Natural killer cell (primary cell): Measurements from ENCODE around the gene HUNK. TPM values are rescaled to one million over a fixed set of nuclear protein-coding genes. Genes with fewer than 3 reads are reported as not detected.

ENCODE experiments used
- ATAC-seq, 3 donors: fragments of 150-1000 bp in 2 of 3; fragments of 200-7000 bp in 1 of 3; cut with Tn5 transposase; 1 replicate in 1 of 3; 2 replicates in 2 of 3; pipeline ENCODE4 v1.10.0; 2021; ENCODE audit warnings: mild to moderate bottlenecking in 2 of 3, moderate library complexity in 2 of 3
- DNase-seq, 2 donors: peaks; one replicate each; pipeline versions ENCODE4 v3.0.0 to v3.0.0-alpha.2; 2013 to 2021; ENCODE audit warnings: mixed read lengths in 1 of 2
- H3K27ac ChIP-seq: one replicate; pipeline ENCODE4 v1.5.1; 2013; ENCODE audit warnings: mild to moderate bottlenecking, low read length
- H3K27me3 ChIP-seq: one replicate; pipeline ENCODE4 v1.6.1; 2013; ENCODE audit warnings: low read length; ENCODE audit not compliant: control insufficient read depth, insufficient read depth
- H3K36me3 ChIP-seq: one replicate; pipeline ENCODE4 v1.6.1; 2013; ENCODE audit warnings: low read length; ENCODE audit not compliant: control insufficient read depth, insufficient read depth
- H3K4me1 ChIP-seq: one replicate; pipeline ENCODE4 v1.6.1; 2013; ENCODE audit warnings: low read length; ENCODE audit not compliant: control insufficient read depth, insufficient read depth
- H3K4me3 ChIP-seq: one replicate; pipeline ENCODE4 v1.5.1; 2013; ENCODE audit warnings: low read length
- H3K9me3 ChIP-seq: one replicate; pipeline ENCODE4 v1.6.1; 2013; ENCODE audit warnings: low read length; ENCODE audit not compliant: control insufficient read depth, insufficient read depth
- H3K27ac Mint-ChIP-seq, 2 donors: one replicate each; pipeline ENCODE4 v1.8.0; 2022; ENCODE audit warnings: mild to moderate bottlenecking in 2 of 2, mixed read lengths in 2 of 2, moderate library complexity in 1 of 2
- H3K27me3 Mint-ChIP-seq, 2 donors: one replicate each; pipeline ENCODE4 v1.8.0; 2022; ENCODE audit warnings: low read depth in 2 of 2, mixed read lengths in 2 of 2
- H3K36me3 Mint-ChIP-seq: one replicate; pipeline ENCODE4 v1.8.0; 2022; ENCODE audit warnings: mixed read lengths
- H3K4me1 Mint-ChIP-seq, 2 donors: one replicate each; pipeline ENCODE4 v1.8.0; 2022; ENCODE audit warnings: mixed read lengths in 2 of 2
- H3K4me3 Mint-ChIP-seq: one replicate; pipeline ENCODE4 v1.8.0; 2022; ENCODE audit warnings: mild to moderate bottlenecking, moderate library complexity, mixed read lengths
- H3K9me3 Mint-ChIP-seq, 2 donors: one replicate each; pipeline ENCODE4 v1.8.0; 2022; ENCODE audit warnings: mixed read lengths in 2 of 2
- WGBS: methylation state at CpG from one replicate; pipeline ENCODE4 v1.1.7; 2013; ENCODE audit warnings: missing lambda C conversion rate; ENCODE audit not compliant: insufficient coverage; 5-methylcytosine and 5-hydroxymethylcytosine counted together
- intact Hi-C: fragments of 100-400 bp; cut with micrococcal nuclease; formaldehyde crosslinking; loops from one replicate; pipeline ENCODE4 v1.14.2; 2022
- total RNA-seq, 4 donors: library from RNA; stranded (reverse); fragments of 120-200 nt in 1 of 4; gene quantifications; one replicate each; pipeline versions ENCODE4 v1.2.3 to v1.2.4, GENCODE V29; 2013 to 2022
- TF ChIP-seq, protein P1 (sequence below): fragments of 200-600 bp; IDR thresholded peaks from one replicate; pipeline ENCODE4 v1.8.0; 2022; ENCODE audit warnings: antibody characterized with exemption

HUNK gene
- total RNA-seq, 3 donors from 2014 or later (not counting 1 experiment from before 2014, with no cell fraction given) = not detected

DNA sequence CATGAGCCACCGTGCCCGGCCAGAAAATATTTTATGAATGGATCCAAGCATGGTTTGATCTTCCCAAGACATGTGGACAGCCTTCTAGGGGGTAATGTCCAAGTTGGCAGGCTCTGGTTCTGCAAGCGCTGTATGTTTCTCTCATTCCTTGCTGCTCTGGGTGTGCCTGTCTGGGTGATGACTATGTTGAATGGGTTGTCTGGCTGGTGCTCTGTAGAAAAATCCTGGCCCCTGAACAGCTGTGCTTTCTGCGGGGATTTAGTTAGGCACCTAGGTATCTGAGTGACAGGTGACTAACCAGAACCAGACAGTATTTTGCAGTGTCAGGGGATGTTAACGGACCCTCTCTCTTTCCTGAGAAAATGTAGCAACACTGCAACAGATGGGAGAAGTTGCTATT lies 14.1 kb downstream of the HUNK start:
- Mint-ChIP-seq H3K27ac (no peak overlapping the region), H3K9me3 (no peaks in the 10 kb centered on the region), H3K4me3 (no peak overlapping the region), H3K27me3 (peaks cover 3 to 7% of the 10 kb centered on the region in 2 donors), H3K4me1 (no peaks in the 10 kb centered on the region), H3K36me3 (no peaks in the 10 kb centered on the region)
- DNase-seq = no peak
- Histone ChIP-seq H3K36me3 (no peaks in the 10 kb centered on the region), H3K27ac (no peak overlapping the region), H3K27me3 (no peaks in the 10 kb centered on the region), H3K4me3 (no peak overlapping the region), H3K4me1 (no peaks in the 10 kb centered on the region), H3K9me3 (no peaks in the 10 kb centered on the region)
- TF ChIP-seq, protein P1, sequence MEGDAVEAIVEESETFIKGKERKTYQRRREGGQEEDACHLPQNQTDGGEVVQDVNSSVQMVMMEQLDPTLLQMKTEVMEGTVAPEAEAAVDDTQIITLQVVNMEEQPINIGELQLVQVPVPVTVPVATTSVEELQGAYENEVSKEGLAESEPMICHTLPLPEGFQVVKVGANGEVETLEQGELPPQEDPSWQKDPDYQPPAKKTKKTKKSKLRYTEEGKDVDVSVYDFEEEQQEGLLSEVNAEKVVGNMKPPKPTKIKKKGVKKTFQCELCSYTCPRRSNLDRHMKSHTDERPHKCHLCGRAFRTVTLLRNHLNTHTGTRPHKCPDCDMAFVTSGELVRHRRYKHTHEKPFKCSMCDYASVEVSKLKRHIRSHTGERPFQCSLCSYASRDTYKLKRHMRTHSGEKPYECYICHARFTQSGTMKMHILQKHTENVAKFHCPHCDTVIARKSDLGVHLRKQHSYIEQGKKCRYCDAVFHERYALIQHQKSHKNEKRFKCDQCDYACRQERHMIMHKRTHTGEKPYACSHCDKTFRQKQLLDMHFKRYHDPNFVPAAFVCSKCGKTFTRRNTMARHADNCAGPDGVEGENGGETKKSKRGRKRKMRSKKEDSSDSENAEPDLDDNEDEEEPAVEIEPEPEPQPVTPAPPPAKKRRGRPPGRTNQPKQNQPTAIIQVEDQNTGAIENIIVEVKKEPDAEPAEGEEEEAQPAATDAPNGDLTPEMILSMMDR = no peak
- intact Hi-C loops = no loop called here
- WGBS = 95% methylated on average over 5 of the region's 5 CpGs
- no peak for ATAC-seq

DNA sequence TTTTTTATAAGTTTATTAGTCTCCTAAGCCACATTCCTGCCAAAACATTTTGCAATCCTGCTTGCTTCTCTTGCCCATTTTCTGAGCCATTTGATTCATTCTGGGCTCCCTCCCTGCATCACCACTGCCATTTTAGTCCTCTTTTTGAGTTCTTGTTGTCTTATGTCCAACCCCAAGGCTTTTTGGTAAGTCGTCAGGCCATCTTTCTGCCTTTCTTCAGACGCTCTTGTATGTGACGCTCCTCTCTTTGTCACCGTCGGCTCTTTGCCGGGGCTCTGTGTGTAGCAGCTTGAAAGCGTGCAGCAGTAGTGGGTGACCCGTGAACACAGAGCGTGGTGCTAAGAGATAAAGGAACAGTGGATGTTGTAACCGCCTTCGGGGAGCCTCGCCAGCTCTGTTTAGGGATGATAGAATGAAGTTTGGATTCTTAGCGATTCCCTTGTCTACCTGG lies 14.6 kb downstream of the HUNK start:
- TF ChIP-seq, protein P1 = no peak
- Mint-ChIP-seq H3K27me3 (peaks cover 0 to 7% of the 10 kb centered on the region in 2 donors), H3K9me3 (no peaks in the 10 kb centered on the region), H3K4me3 (no peak overlapping the region), H3K27ac (no peak overlapping the region), H3K4me1 (no peaks in the 10 kb centered on the region), H3K36me3 (no peaks in the 10 kb centered on the region)
- Histone ChIP-seq H3K4me1 (no peaks in the 10 kb centered on the region), H3K27me3 (no peaks in the 10 kb centered on the region), H3K4me3 (no peak overlapping the region), H3K9me3 (no peaks in the 10 kb centered on the region), H3K27ac (no peak overlapping the region), H3K36me3 (no peaks in the 10 kb centered on the region)
- 89% methylated on average over 13 of the region's 13 CpGs for WGBS
- ATAC-seq (no peak), DNase-seq (no peak)
- intact Hi-C loops = no loop called here

- no peak overlapping the region for H3K27ac Mint-ChIP-seq
- no peaks in the 10 kb centered on the region for H3K9me3 Mint-ChIP-seq
- intact Hi-C loops = no loop called here
- H3K36me3 Mint-ChIP-seq = no peaks in the 10 kb centered on the region
- Histone ChIP-seq H3K4me1 (no peaks in the 10 kb centered on the region), H3K27me3 (no peaks in the 10 kb centered on the region), H3K27ac (no peak overlapping the region), H3K4me3 (no peak overlapping the region), H3K9me3 (no peaks in the 10 kb centered on the region), H3K36me3 (no peaks in the 10 kb centered on the region)
- peaks cover 9 to 13% of the 10 kb centered on the region in 2 donors for H3K27me3 Mint-ChIP-seq
- H3K4me3 Mint-ChIP-seq = no peak overlapping the region
- 28% methylated on average over 8 of the region's 8 CpGs for WGBS
- TF ChIP-seq, protein P1 = no peak
- H3K4me1 Mint-ChIP-seq = no peaks in the 10 kb centered on the region
- no peak for ATAC-seq
- DNase-seq = no peak
Observed at GRCh38 chr21:31888936-31889371, 16.1 kb downstream of the HUNK start.

GRCh38 chr21:31889460-31889859 lies 16.6 kb downstream of the HUNK start:
- Histone ChIP-seq H3K27ac (no peak overlapping the region), H3K4me3 (no peak overlapping the region), H3K36me3 (no peaks in the 10 kb centered on the region), H3K9me3 (no peaks in the 10 kb centered on the region), H3K27me3 (no peaks in the 10 kb centered on the region), H3K4me1 (no peaks in the 10 kb centered on the region)
- no peak overlapping the region for H3K27ac Mint-ChIP-seq
- ATAC-seq (no peak), DNase-seq (no peak)
- H3K4me3 Mint-ChIP-seq = no peak overlapping the region
- WGBS = no CpG with 5 or more reads among the region's 2 CpGs
- peaks cover 9 to 13% of the 10 kb centered on the region in 2 donors for H3K27me3 Mint-ChIP-seq
- TF ChIP-seq, protein P1 = no peak
- intact Hi-C loops = no loop called here
- H3K36me3 Mint-ChIP-seq = no peaks in the 10 kb centered on the region
- H3K4me1 Mint-ChIP-seq = no peaks in the 10 kb centered on the region
- no peaks in the 10 kb centered on the region for H3K9me3 Mint-ChIP-seq
